IPS-20b (cell line): ENCODE results near the gene BICD1.

ENCODE experiments used
- H3K27ac ChIP-seq: one replicate; pipeline ENCODE4 v1.5.1; 2013; ENCODE audit warnings: low read length
- H3K27me3 ChIP-seq: 2 replicates; pipeline ENCODE4 v1.6.1; 2013; ENCODE audit warnings: mild to moderate bottlenecking, low read length, inconsistent platforms; ENCODE audit not compliant: insufficient read depth
- H3K36me3 ChIP-seq: 2 replicates; pipeline ENCODE4 v1.6.1; 2013; ENCODE audit warnings: low read depth, mild to moderate bottlenecking, inconsistent platforms, low read length, moderate library complexity; ENCODE audit not compliant: insufficient read depth
- H3K4me1 ChIP-seq: 2 replicates; pipeline ENCODE4 v1.6.1; 2013; ENCODE audit warnings: mild to moderate bottlenecking, control low read depth, inconsistent platforms, low read length, moderate library complexity; ENCODE audit not compliant: insufficient read depth
- H3K4me3 ChIP-seq: 2 replicates; pipeline ENCODE4 v1.5.1; 2013; ENCODE audit warnings: mild to moderate bottlenecking, low read length, inconsistent platforms
- H3K9ac ChIP-seq: 2 replicates; pipeline ENCODE4 v1.6.1; 2013; ENCODE audit warnings: low read depth, mild to moderate bottlenecking, inconsistent platforms, low read length, moderate library complexity
- H3K9me3 ChIP-seq: 2 replicates; pipeline ENCODE4 v1.6.1; 2013; ENCODE audit warnings: mild to moderate bottlenecking, low read depth, low read length, inconsistent platforms; ENCODE audit not compliant: insufficient read depth

The BICD1 gene

DNA sequence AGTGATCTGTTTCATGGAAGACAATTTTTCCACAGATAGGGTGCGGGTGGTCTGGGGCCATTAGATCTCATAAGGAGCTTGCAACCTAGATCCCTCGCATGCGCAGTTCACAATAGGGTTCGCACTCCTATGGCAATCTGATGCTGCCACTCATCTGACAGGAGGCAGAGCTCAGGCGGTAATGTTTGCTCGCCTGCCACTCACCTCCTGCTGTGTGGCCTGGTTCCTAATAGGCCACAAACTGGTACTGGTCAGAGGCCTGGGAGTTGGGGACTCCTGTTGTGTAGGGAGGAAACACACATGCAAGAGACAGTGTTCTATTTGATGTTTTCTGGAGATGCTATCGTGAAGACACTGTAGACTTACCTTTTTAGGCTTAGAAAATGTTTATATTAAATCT lies 215.7 kb downstream of the BICD1 start:
- Histone ChIP-seq H3K36me3 (peaks cover under 1% of the 10 kb centered on the region; the same call in 1 of the 2 replicates), H3K9ac (no peak overlapping the region), H3K9me3 (no peaks in the 10 kb centered on the region), H3K4me1 (no peaks in the 10 kb centered on the region), H3K4me3 (no peak overlapping the region), H3K27me3 (no peaks in the 10 kb centered on the region), H3K27ac (no peak overlapping the region)

DNA sequence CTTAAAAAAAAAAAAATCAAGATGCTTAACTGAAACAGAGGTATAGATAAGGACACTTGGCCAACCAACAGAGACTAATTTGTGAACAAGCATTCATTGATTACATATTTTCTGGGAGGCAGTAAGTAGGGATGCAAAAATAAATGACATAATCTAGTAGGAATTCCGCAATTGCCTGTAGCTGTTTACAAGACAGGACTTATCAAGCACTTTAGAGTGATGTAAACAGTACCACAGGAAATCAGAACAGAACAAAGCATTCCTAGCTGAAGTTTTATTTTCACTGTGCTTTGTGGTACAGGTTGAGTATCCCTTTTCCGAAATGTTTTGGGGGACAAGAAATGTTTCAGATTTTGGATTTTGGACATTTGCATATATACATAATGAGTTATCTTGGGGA lies 224.5 kb downstream of the BICD1 start:
- no peak overlapping the region for H3K9ac ChIP-seq
- H3K27ac ChIP-seq = no peak overlapping the region
- peaks cover 42% of the 10 kb centered on the region for H3K36me3 ChIP-seq
- no peaks in the 10 kb centered on the region for H3K9me3 ChIP-seq
- peaks cover 8% of the 10 kb centered on the region for H3K4me1 ChIP-seq
- no peaks in the 10 kb centered on the region for H3K27me3 ChIP-seq
- no peak overlapping the region for H3K4me3 ChIP-seq

DNA sequence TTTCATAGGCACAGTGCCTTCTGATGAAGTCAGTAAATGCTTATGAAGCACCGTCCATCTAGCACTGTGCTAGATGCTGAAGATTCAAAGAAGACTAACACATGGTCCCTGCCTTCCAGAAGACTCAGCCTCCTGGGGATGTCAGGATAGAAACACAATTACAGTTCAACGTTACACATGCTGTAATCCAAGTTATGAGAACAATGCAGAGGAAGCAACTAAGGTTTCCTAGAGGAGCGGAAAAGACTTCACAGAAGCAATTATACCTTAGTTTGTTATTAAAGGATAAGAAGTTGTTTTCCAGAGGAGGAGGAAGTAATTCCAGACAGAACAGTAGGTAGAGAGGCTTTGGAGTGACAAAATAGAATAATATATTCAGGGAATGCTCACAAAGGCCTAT lies 225.8 kb downstream of the BICD1 start:
- peaks cover 8% of the 10 kb centered on the region for H3K4me1 ChIP-seq

DNA sequence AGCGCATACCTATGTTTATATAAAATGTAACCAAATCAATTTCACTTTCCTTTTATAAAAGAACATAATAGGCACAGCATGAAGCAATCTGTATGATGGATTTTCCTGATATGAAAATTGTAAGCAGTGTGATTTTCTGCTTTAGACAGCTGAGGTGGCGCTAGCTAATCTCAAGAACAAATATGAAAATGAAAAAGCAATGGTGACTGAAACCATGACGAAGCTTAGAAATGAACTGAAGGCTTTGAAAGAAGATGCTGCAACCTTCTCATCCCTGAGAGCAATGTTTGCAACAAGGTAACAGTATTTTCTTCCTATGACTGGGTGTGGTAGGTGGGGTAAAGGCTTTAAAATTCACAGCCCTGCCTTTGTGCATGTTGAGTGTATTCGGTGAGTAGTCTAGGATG lies 227.7 kb downstream of the BICD1 start:
- peaks cover 11% of the 10 kb centered on the region for H3K4me1 ChIP-seq
- H3K4me3 ChIP-seq = no peak overlapping the region
- no peak overlapping the region for H3K27ac ChIP-seq
- peaks cover 47% of the 10 kb centered on the region for H3K36me3 ChIP-seq
- H3K27me3 ChIP-seq = no peaks in the 10 kb centered on the region
- no peak overlapping the region for H3K9ac ChIP-seq
- no peaks in the 10 kb centered on the region for H3K9me3 ChIP-seq

More for the DNA sequence above, 225.8 kb downstream of the BICD1 start:
- no peak overlapping the region for H3K27ac ChIP-seq
- H3K9me3 ChIP-seq = no peaks in the 10 kb centered on the region
- no peak overlapping the region for H3K4me3 ChIP-seq
- no peaks in the 10 kb centered on the region for H3K27me3 ChIP-seq
- peaks cover 44% of the 10 kb centered on the region for H3K36me3 ChIP-seq
- no peak overlapping the region for H3K9ac ChIP-seq

DNA sequence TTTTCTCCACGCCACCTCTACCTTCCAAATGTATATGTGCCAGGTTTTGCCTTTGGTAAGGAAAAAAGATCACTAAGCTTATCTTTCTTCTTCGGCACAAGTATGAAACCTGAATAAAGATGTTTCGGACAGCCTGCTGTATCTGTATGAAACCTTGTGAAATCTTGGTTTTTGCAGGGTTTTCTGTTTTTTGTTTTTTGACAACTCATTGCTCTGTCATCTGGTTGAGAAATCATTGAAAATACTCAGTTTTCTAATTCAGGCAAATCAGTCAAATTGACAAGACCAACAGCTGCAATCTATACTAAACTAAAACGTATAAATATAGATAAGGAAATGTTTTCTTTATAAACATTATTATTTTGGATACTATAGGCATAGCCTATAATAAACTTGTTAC lies 229.6 kb downstream of the BICD1 start:
- Histone ChIP-seq H3K4me1 (peaks cover 11% of the 10 kb centered on the region), H3K36me3 (peaks cover 63% of the 10 kb centered on the region), H3K9ac (no peak overlapping the region), H3K4me3 (no peak overlapping the region), H3K27ac (no peak overlapping the region), H3K27me3 (no peaks in the 10 kb centered on the region), H3K9me3 (no peaks in the 10 kb centered on the region)

DNA sequence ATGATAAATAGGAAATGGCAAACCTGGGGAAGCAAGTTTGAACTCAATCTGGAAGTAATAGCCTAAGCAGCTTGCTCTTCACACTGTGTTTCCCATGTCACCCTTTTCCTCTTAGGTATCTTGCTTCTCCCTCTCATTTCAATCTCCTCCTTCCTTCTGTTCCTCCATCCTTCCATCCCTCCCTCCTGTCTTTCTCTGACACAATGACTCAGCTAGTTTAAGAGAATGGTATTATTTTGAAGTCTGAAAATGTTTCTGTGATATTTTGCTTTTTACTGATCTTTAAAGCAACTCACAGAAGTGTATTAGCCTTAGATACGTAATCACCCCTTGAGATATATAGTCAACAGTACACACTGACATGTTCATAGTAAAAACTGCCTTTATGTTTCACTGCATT lies 236.8 kb downstream of the BICD1 start:
- no peak overlapping the region for H3K27ac ChIP-seq
- H3K4me3 ChIP-seq = no peak overlapping the region
- peaks cover 36% of the 10 kb centered on the region for H3K36me3 ChIP-seq
- H3K9me3 ChIP-seq = no peaks in the 10 kb centered on the region
- 0 out of 2 replicates have a peak, but pooled peaks cover 3% of the 10 kb centered on the region for H3K4me1 ChIP-seq
- H3K9ac ChIP-seq = no peak overlapping the region
- no peaks in the 10 kb centered on the region for H3K27me3 ChIP-seq

DNA sequence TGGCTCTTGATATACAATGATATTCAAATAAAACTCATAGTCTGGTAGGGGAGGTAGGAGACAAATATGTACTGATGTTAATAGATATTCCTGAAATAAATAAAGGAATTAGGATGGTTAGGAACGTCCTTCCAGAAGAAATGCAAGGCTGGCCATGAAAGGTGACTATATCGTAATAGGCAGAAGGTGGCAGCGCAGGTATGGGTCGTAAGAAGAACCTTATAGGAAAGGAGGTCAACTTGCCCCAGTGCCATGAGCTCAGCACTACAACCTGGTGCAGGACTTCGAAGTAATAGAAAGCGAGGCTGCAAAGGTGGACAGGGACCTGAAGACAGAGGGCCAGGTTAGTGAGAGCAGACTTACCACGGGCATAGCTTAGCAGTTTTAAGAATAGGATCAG lies 237.4 kb downstream of the BICD1 start:
- Histone ChIP-seq H3K36me3 (peaks cover 30% of the 10 kb centered on the region), H3K9ac (no peak overlapping the region), H3K27ac (no peak overlapping the region), H3K4me3 (no peak overlapping the region), H3K9me3 (no peaks in the 10 kb centered on the region), H3K27me3 (no peaks in the 10 kb centered on the region), H3K4me1 (0 out of 2 replicates have a peak, but pooled peaks cover 1% of the 10 kb centered on the region)

DNA sequence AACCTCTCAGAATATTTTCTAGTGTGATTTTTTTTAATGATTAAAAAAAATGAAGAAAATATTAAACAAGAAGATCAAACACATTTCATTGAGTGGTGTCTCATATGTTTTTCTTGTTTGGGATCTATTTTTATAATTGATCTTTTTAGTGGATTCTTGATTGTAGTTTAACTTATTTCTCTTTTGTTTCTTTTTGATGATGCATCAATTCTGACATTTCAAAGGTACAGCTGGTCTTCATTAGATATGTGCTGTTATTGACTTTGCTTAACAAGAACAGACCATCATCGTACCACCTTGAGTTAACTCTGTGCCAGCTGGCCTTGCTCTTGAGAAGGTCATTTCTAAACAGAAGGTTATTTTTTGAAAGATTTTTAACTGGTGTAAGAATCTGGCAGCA lies 246.9 kb downstream of the BICD1 start:
- no peaks in the 10 kb centered on the region for H3K4me1 ChIP-seq
- H3K36me3 ChIP-seq = no peaks in the 10 kb centered on the region

DNA sequence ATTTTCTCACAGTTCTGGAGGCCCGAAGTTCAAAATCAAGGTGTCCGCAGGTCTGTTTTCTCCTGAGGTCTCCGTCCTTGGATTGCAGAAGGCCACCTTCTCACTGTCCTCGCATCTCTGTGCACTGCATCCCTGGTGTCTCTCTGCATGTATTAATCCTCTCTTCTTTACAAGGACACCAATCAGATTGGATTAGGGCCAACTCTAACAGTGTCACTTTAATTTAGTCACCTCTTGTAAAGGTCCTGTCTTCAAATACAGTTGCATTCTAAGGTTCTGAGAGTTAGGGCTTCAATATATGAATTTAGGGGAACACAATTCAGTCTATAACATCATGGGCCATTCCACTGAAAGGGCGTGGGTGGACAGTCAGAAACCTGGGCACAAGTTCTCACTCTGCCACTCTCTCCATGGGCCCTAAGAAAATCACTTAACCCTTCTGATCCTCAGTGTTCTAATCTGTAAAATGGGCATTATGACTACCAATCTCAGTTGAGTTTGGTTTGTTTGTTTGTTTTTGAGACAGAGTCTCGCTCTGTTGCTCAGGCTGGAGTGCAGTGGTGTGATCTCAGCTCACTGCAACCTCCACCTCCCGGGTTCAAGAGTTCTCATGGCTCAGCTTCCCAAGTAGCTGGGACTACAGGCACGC lies 251.1 kb downstream of the BICD1 start:
- no peak overlapping the region for H3K9ac ChIP-seq
- H3K9me3 ChIP-seq = no peaks in the 10 kb centered on the region
- H3K27me3 ChIP-seq = no peaks in the 10 kb centered on the region
- H3K4me3 ChIP-seq = no peak overlapping the region
- no peaks in the 10 kb centered on the region for H3K36me3 ChIP-seq
- no peak overlapping the region for H3K27ac ChIP-seq
- peaks cover 1% of the 10 kb centered on the region; the same call in 1 of the 2 replicates for H3K4me1 ChIP-seq

More for the DNA sequence above, 246.9 kb downstream of the BICD1 start:
- Histone ChIP-seq H3K9me3 (no peaks in the 10 kb centered on the region), H3K4me3 (no peak overlapping the region), H3K27me3 (no peaks in the 10 kb centered on the region), H3K9ac (no peak overlapping the region), H3K27ac (no peak overlapping the region)

DNA sequence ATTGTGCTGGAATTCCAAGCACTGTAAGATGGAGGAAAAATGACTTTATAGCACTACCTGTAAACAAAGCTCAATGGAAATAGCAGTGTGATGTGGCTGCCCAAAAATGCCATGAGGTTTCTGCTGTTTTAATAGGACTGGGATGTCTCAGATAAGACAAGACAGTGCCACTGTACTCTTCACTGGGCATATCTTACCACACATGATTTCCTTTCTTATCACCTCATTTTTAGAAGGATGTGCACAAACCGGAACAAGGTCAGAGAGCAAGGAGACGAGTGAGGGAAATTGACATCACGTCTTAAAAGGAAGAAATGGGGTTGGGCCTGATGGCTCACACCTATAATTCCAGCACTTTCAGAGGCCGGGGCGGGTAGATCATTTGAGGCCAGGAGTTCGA lies 254.3 kb downstream of the BICD1 start:
- no peaks in the 10 kb centered on the region for H3K36me3 ChIP-seq
- no peak overlapping the region for H3K27ac ChIP-seq

DNA sequence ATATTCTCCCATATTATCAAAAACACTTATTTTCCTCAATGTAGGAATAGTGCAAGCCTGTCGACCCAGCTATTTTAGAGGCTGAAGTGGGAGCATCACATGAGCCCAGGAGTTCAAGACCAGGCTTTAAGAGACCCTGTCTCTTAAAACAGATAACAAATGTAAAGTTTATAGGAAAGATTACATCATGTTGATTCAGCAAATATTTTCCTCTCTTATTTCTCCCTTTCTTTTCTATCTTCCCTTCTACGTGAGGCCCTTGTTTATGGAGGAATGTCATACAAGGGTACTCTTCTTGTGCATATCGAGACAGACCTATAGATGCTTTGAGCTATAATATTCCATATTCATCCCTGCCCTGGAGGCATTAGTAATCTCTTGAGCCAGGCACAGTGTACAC lies 256.2 kb downstream of the BICD1 start:
- Histone ChIP-seq H3K9ac (no peak overlapping the region; the same call in 1 of the 2 replicates), H3K4me3 (no peak overlapping the region; the same call in 1 of the 2 replicates), H3K27me3 (no peaks in the 10 kb centered on the region), H3K4me1 (peaks cover 14% of the 10 kb centered on the region; the same call in 1 of the 2 replicates), H3K27ac (no peak overlapping the region), H3K9me3 (no peaks in the 10 kb centered on the region), H3K36me3 (no peaks in the 10 kb centered on the region)

More for the DNA sequence above, 254.3 kb downstream of the BICD1 start:
- no peak overlapping the region for H3K4me3 ChIP-seq
- no peaks in the 10 kb centered on the region for H3K27me3 ChIP-seq
- no peaks in the 10 kb centered on the region for H3K9me3 ChIP-seq
- peaks cover 14% of the 10 kb centered on the region; the same call in 1 of the 2 replicates for H3K4me1 ChIP-seq
- no peak overlapping the region for H3K9ac ChIP-seq

DNA sequence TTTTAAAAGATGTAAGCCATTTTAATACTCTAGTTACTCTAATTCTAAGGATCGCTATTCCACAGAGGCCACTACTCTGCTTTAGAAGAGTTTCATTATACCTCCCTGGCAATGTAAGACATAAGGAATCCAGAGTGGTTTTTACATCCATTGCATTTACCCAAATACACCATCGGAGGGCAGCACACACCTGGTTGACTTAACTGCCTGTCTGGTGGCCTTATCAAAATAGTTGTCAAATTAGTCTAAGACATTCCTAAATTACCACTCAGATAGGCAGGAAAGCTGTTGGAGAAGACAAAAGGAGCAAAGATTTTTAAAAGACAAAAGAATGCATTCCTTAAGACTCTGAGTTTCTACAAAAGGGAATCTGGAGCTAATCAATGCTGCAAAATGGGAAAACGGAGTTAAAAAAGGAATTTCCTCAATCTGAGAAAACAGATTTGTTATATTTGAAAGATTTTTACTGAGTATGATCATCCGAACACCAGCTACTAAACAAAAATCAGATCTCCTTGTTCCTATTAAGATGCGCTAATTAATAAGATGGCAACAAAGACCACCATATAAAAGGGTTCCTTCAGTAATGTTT lies 258.9 kb downstream of the BICD1 start:
- no peaks in the 10 kb centered on the region for H3K9me3 ChIP-seq
- no peak overlapping the region for H3K27ac ChIP-seq
- no peaks in the 10 kb centered on the region for H3K36me3 ChIP-seq
- no peaks in the 10 kb centered on the region for H3K27me3 ChIP-seq
- H3K9ac ChIP-seq = no peak overlapping the region
- H3K4me3 ChIP-seq = no peak overlapping the region
- H3K4me1 ChIP-seq = peaks cover 14% of the 10 kb centered on the region; the same call in 1 of the 2 replicates
